H1 (cell line): ENCODE results near the gene NAGA. TPM values are rescaled to one million over a fixed set of nuclear protein-coding genes. Genes with fewer than 3 reads are reported as not detected.
"Not testable (repeated sequence)": the region's sequence is repeated elsewhere in the genome, so short reads cannot be mapped to it uniquely, and the experiment has no call there.

Source experiments
- CTCF ChIA-PET: fragments of 300-600 bp; sonication (Branson Sonifier 250); formaldehyde crosslinking; loops from one replicate; lab custom pipeline; 2021; ENCODE audit not compliant: partially characterized antibody; lab: Charles Lee
- POLR2A ChIA-PET: fragments of 300-600 bp; sonication (Branson Sonifier 250); formaldehyde crosslinking; loops from one replicate; lab custom pipeline; 2021; ENCODE audit warnings: inconsistent platforms; ENCODE audit not compliant: partially characterized antibody; lab: Charles Lee
- DNase-seq, 2 experiments: peaks; one replicate each; pipeline versions ENCODE4 v3.0.0 to v3.0.0-alpha.2; 2010 to 2022; ENCODE audit warnings: low spot score in 2 of 2, low read depth in 1 of 2, mixed read lengths in 1 of 2
- FAIRE-seq: peaks from 2 replicates; lab custom pipeline; 2011; peaks lifted over from hg19 to GRCh38; lab: Jason Lieb, UNC
- H2AFZ ChIP-seq: 2 replicates; pipeline ENCODE4 v1.8.1; 2012; ENCODE audit warnings: low read length, inconsistent platforms
- H2AK5ac ChIP-seq: 2 replicates; pipeline ENCODE4 v1.6.1; 2013; ENCODE audit warnings: low read depth, low read length
- H2BK120ac ChIP-seq: replicated peaks from 2 replicates; pipeline ENCODE3; 2013; ENCODE audit warnings: low read depth, low read length, inconsistent platforms
- H2BK12ac ChIP-seq: 2 replicates; pipeline ENCODE4 v1.6.1; 2013; ENCODE audit warnings: low read depth, low read length
- H2BK15ac ChIP-seq: 2 replicates; pipeline ENCODE4 v1.6.1; 2013; ENCODE audit warnings: low read length
- H2BK20ac ChIP-seq: 2 replicates; pipeline ENCODE4 v1.6.1; 2013; ENCODE audit warnings: low read length
- H2BK5ac ChIP-seq: 2 replicates; pipeline ENCODE4 v1.6.1; 2013; ENCODE audit warnings: low read depth, low read length
- H3K14ac ChIP-seq: 2 replicates; pipeline ENCODE4 v1.6.1; 2013; ENCODE audit warnings: inconsistent platforms; ENCODE audit not compliant: insufficient read length
- H3K18ac ChIP-seq: 2 replicates; pipeline ENCODE4 v1.6.1; 2013; ENCODE audit warnings: low read length; ENCODE audit errors: extremely low read depth
- H3K23ac ChIP-seq: 2 replicates; pipeline ENCODE4 v1.6.1; 2013; ENCODE audit warnings: inconsistent platforms; ENCODE audit not compliant: insufficient read length
- H3K23me2 ChIP-seq: 2 replicates; pipeline ENCODE4 v1.6.1; 2013; ENCODE audit warnings: low read depth, low read length
- H3K27ac ChIP-seq: 2 replicates; pipeline ENCODE4 v1.6.1; 2011; ENCODE audit warnings: low read depth, low read length, inconsistent platforms
- H3K27me3 ChIP-seq, 4 experiments: replicated peaks in 1 of 4; 1 replicate in 1 of 4; 2 replicates in 3 of 4; pipeline versions ENCODE4 v1.6.1 to v1.8.1; 2011 to 2013; ENCODE audit warnings: low read length in 3 of 4, mild to moderate bottlenecking in 3 of 4, inconsistent platforms in 2 of 4, mixed read lengths in 2 of 4, moderate library complexity in 1 of 4; ENCODE audit not compliant: control insufficient read depth in 3 of 4, insufficient read depth in 3 of 4; ENCODE audit errors: extremely low read depth in 1 of 4
- H3K36me3 ChIP-seq, 4 experiments: 2 replicates each; pipeline versions ENCODE4 v1.6.1 to v1.8.1; 2011 to 2013; ENCODE audit warnings: mild to moderate bottlenecking in 4 of 4, low read length in 3 of 4, moderate library complexity in 2 of 4, control low read depth in 1 of 4, inconsistent platforms in 1 of 4; ENCODE audit not compliant: insufficient read depth in 4 of 4, control insufficient read depth in 2 of 4
- H3K4ac ChIP-seq: replicated peaks from 2 replicates; pipeline ENCODE3; 2013; ENCODE audit warnings: low read length, low read depth, mixed read lengths, inconsistent platforms; ENCODE audit not compliant: insufficient read length
- H3K4me1 ChIP-seq, 4 experiments: replicated peaks in 1 of 4; 1 replicate in 1 of 4; 2 replicates in 3 of 4; pipeline versions ENCODE4 v1.6.1 to v1.8.1; 2011 to 2013; ENCODE audit warnings: low read length in 3 of 4, inconsistent platforms in 2 of 4, mixed read lengths in 1 of 4; ENCODE audit not compliant: insufficient read depth in 4 of 4, control insufficient read depth in 3 of 4
- H3K4me2 ChIP-seq, 2 experiments: 2 replicates each; pipeline versions ENCODE4 v1.6.1 to v1.8.1; 2011 to 2013; ENCODE audit warnings: low read depth in 2 of 2, low read length in 2 of 2, control low read depth in 1 of 2, inconsistent platforms in 1 of 2, mild to moderate bottlenecking in 1 of 2; ENCODE audit not compliant: insufficient read depth in 1 of 2
- H3K4me3 ChIP-seq, 4 experiments: fragments of 200-600, 300-600 bp in 1 of 4; sonication (generic), shearing (Covaris generic), sonication (Bioruptor Twin) in 1 of 4; 2 replicates each; pipeline versions ENCODE4 v1.5.1 to v1.8.1; 2011 to 2016; ENCODE audit warnings: low read length in 4 of 4, low read depth in 3 of 4, control low read depth in 2 of 4, inconsistent platforms in 2 of 4, mild to moderate bottlenecking in 2 of 4, mixed read lengths in 1 of 4, moderate library complexity in 1 of 4; ENCODE audit not compliant: insufficient read depth in 2 of 4; ENCODE audit errors: extremely low read depth in 1 of 4
- H3K56ac ChIP-seq: replicated peaks from 2 replicates; pipeline ENCODE3; 2013; ENCODE audit warnings: low read depth, mild to moderate bottlenecking, mixed read lengths, low read length, inconsistent platforms; ENCODE audit not compliant: insufficient read length
- H3K79me1 ChIP-seq: 2 replicates; pipeline ENCODE4 v1.6.1; 2013; ENCODE audit warnings: low read depth, low read length, control low read depth
- H3K79me2 ChIP-seq, 2 experiments: 2 replicates each; pipeline versions ENCODE4 v1.6.1 to v1.8.1; 2012 to 2013; ENCODE audit warnings: low read length in 2 of 2, mild to moderate bottlenecking in 2 of 2, inconsistent platforms in 1 of 2; ENCODE audit not compliant: insufficient read depth in 2 of 2, control insufficient read depth in 1 of 2
- H3K9ac ChIP-seq, 4 experiments: replicated peaks in 1 of 4; 1 replicate in 1 of 4; 2 replicates in 3 of 4; pipeline versions ENCODE4 v1.6.1 to v1.8.1; 2011 to 2013; ENCODE audit warnings: low read depth in 3 of 4, low read length in 3 of 4, control low read depth in 2 of 4, mild to moderate bottlenecking in 2 of 4, moderate library complexity in 2 of 4, inconsistent platforms in 1 of 4; ENCODE audit errors: extremely low read depth in 1 of 4
- H3K9me3 ChIP-seq, 2 experiments: 2 replicates each; pipeline versions ENCODE4 v1.6.1 to v1.8.1; 2012 to 2013; ENCODE audit warnings: mild to moderate bottlenecking in 2 of 2, moderate library complexity in 2 of 2, control low read depth in 1 of 2, inconsistent platforms in 1 of 2, low read depth in 1 of 2, low read length in 1 of 2, mixed read lengths in 1 of 2; ENCODE audit not compliant: insufficient read depth in 2 of 2
- H4K20me1 ChIP-seq, 2 experiments: replicated peaks in 1 of 2; 2 replicates each; pipeline versions ENCODE3 to v1.8.1; 2011 to 2013; ENCODE audit warnings: inconsistent platforms in 2 of 2, low read length in 2 of 2, mild to moderate bottlenecking in 1 of 2; ENCODE audit not compliant: insufficient read depth in 2 of 2, control insufficient read depth in 1 of 2
- H4K5ac ChIP-seq: 2 replicates; pipeline ENCODE4 v1.6.1; 2013; ENCODE audit warnings: low read length, low read depth, mixed read lengths, inconsistent platforms; ENCODE audit not compliant: insufficient read length
- H4K8ac ChIP-seq: 2 replicates; pipeline ENCODE4 v1.8.0; 2013; ENCODE audit warnings: mild to moderate bottlenecking, moderate library complexity, low read length, inconsistent platforms; ENCODE audit not compliant: insufficient read depth; ENCODE audit errors: extremely low read depth
- H4K91ac ChIP-seq: replicated peaks from 2 replicates; pipeline ENCODE3; 2013; ENCODE audit warnings: low read length, mixed read lengths, inconsistent platforms; ENCODE audit not compliant: insufficient read length
- WGBS, 2 experiments: shearing (Covaris generic) in 1 of 2; methylation state at CpG; one replicate each; pipeline versions ENCODE4 v1.1.6 to v1.1.7; 2013 to 2015; ENCODE audit warnings: low lambda C conversion rate in 2 of 2, mixed read lengths in 2 of 2, inconsistent platforms in 1 of 2, low coverage in 1 of 2, missing lambda C conversion rate in 1 of 2; ENCODE audit not compliant: insufficient replicate concordance in 2 of 2, insufficient coverage in 1 of 2, insufficient read length in 1 of 2; ENCODE audit errors: extremely low coverage in 1 of 2, missing lambda C conversion rate in 1 of 2; 5-methylcytosine and 5-hydroxymethylcytosine counted together
- polyA plus RNA-seq, 7 experiments: library from polyadenylated mRNA; depleted of rRNA in 3 of 7; stranded (reverse) in 5 of 7; unstranded in 2 of 7; fragments of >200 nt in 5 of 7; fragments of 200-250 nt in 2 of 7; gene quantifications; 1 replicate in 5 of 7; 2 replicates in 1 of 7; 4 replicates in 1 of 7; pipeline versions ENCODE4 v1.2.1 to v1.2.3, GENCODE V29; 2011 to 2013; ENCODE audit warnings: missing spikeins in 2 of 7, mixed read lengths in 2 of 7
- total RNA-seq: library from RNA; stranded (reverse); fragmentation: NEBNext Ultra II Directional; extraction: Animal tissue kit (Norgen Biotek cat#: 25700); gene quantifications from 2 replicates; pipeline ENCODE4 v1.2.1, GENCODE V29; 2021

NAGA gene
- total and polyA plus RNA-seq, 2 of the 8 experiments (the other 6 are each of a cell fraction or from before 2014, with no cell fraction given): 14.8 to 30.7 TPM

DNA sequence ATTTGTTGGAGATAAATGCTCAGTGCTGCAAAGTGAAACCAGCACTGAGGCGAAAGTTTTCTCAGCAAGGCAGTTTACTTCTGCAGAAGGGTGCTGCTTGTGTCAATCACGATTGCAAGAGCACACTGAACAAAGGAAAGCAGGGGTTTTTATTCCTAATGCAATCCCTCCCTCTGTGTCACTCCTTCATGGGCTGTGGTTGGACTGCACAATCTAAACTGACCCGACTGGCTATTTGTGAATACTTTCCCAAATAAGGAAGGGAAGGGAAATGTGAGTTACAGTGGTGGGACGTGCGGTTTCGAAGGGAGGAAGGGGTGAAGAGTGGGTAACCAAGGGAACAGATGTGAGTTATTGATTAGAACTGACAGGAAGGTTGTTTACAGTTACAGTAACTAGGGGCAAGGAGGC lies 44.8 kb upstream of the NAGA start:
- H4K8ac ChIP-seq, H3K27me3 ChIP-seq, H4K20me1 ChIP-seq, H2BK120ac ChIP-seq, H3K56ac ChIP-seq, H3K14ac ChIP-seq, H3K23ac ChIP-seq, H3K4me1 ChIP-seq, H3K36me3 ChIP-seq, H4K91ac ChIP-seq, H2AK5ac ChIP-seq, H2BK15ac ChIP-seq, H3K79me2 ChIP-seq, H3K18ac ChIP-seq, H2BK12ac ChIP-seq, H3K23me2 ChIP-seq, H3K4me2 ChIP-seq, H2BK5ac ChIP-seq, H3K4ac ChIP-seq, H3K27ac ChIP-seq, H4K5ac ChIP-seq, H3K9me3 ChIP-seq, DNase-seq, H2AFZ ChIP-seq, H3K79me1 ChIP-seq, H2BK20ac ChIP-seq, POLR2A ChIA-PET, H3K4me3 ChIP-seq: not testable (repeated sequence)
- H3K9ac ChIP-seq: 0 out of 7 replicates have a peak overlapping the region, but pooled peaks of 1 of the 4 experiments have one; percentile 0
- CTCF ChIA-PET: interaction anchor here (0.6 to 7.3 kb wide), 13 partner anchors 16 to 329 kb away, joined by 3 to 116 read pairs (median 9); partner anchors contain the start of genes NDUFA6 and SEPTIN3
- peak; percentile 36 for FAIRE-seq
- WGBS, 2 experiments: 82 to 100% methylated on average over 3 to 6 of the region's 6 CpGs
